HuH-7.5 (cell line): ENCODE measurements around the gene DPYD.

Experiments
- DNase-seq: peaks from one replicate; pipeline ENCODE4 v3.0.0; 2011; ENCODE audit warnings: low spot score

The DPYD gene

GRCh38 chr1:97691325-97691724 lies 229.5 kb downstream of the DPYD start:
- DNase-seq: no peak

GRCh38 chr1:97685360-97685759 lies 235.5 kb downstream of the DPYD start:
- DNase-seq: no peak

- no peak for DNase-seq
Measured at GRCh38 chr1:97680894-97681293, 239.9 kb downstream of the DPYD start.

- DNase-seq: no peak
Measured at GRCh38 chr1:97680470-97680869, 240.4 kb downstream of the DPYD start.

GRCh38 chr1:97677702-97678101 lies 243.1 kb downstream of the DPYD start:
- DNase-seq: no peak

- no peak for DNase-seq
Measured at GRCh38 chr1:97674517-97674916, 246.3 kb downstream of the DPYD start.

- peak; percentile 7 for DNase-seq
Measured at GRCh38 chr1:97668945-97669344, 251.9 kb downstream of the DPYD start.

GRCh38 chr1:97660431-97661105 lies 260.3 kb downstream of the DPYD start:
- DNase-seq: no peak

GRCh38 chr1:97654876-97655585 lies 265.8 kb downstream of the DPYD start:
- no peak for DNase-seq

GRCh38 chr1:97651250-97651649 lies 269.6 kb downstream of the DPYD start:
- no peak for DNase-seq

GRCh38 chr1:97649591-97649990 lies 271.2 kb downstream of the DPYD start:
- no peak for DNase-seq

GRCh38 chr1:97647776-97648175 lies 273.1 kb downstream of the DPYD start:
- no peak for DNase-seq

- DNase-seq: no peak
Measured at GRCh38 chr1:97646071-97646470, 274.8 kb downstream of the DPYD start.

GRCh38 chr1:97640677-97641076 lies 280.2 kb downstream of the DPYD start:
- no peak for DNase-seq

- DNase-seq: no peak
Measured at GRCh38 chr1:97636941-97637340, 283.9 kb downstream of the DPYD start.

- DNase-seq: no peak
Measured at GRCh38 chr1:97634758-97635157, 286.1 kb downstream of the DPYD start.

- DNase-seq: no peak
Measured at GRCh38 chr1:97632776-97633175, 288.1 kb downstream of the DPYD start.

- no peak for DNase-seq
Measured at GRCh38 chr1:97632075-97632474, 288.8 kb downstream of the DPYD start.

- DNase-seq: no peak
Measured at GRCh38 chr1:97630948-97631347, 289.9 kb downstream of the DPYD start.

- DNase-seq: no peak
Measured at GRCh38 chr1:97630281-97630680, 290.6 kb downstream of the DPYD start.

GRCh38 chr1:97623220-97623619 lies 297.6 kb downstream of the DPYD start:
- no peak for DNase-seq

- DNase-seq: no peak
Measured at GRCh38 chr1:97621955-97622354, 298.9 kb downstream of the DPYD start.

GRCh38 chr1:97619706-97620105 lies 301.1 kb downstream of the DPYD start:
- no peak for DNase-seq

- DNase-seq: no peak
Measured at GRCh38 chr1:97610748-97611147, 310.1 kb downstream of the DPYD start.
